Endothelial cell of umbilical vein (primary cell): ENCODE data around the gene P2RX3. TPM values are rescaled to one million over a fixed set of nuclear protein-coding genes. Genes with fewer than 3 reads are reported as not detected.

Experiments
- BruUV-seq: library from RNA; stranded (reverse); fragments of 400-500 nt; replicated peaks from 2 replicates; lab custom pipeline; 2021; lab: Mats Ljungman, UMichigan
- CTCF ChIA-PET: fragments of 300-600, 350-600 bp; sonication (Branson Sonifier 250); formaldehyde crosslinking; loops from one replicate; lab custom pipeline; 2021; ENCODE audit warnings: antibody characterized with exemption, inconsistent platforms; lab: Charles Lee
- POLR2A ChIA-PET: fragments of 300-600, 350-600 bp; sonication (Branson Sonifier 250); formaldehyde crosslinking; loops from one replicate; lab custom pipeline; 2021; ENCODE audit warnings: antibody characterized with exemption, inconsistent platforms; lab: Charles Lee
- DNase-seq: peaks from one replicate; pipeline ENCODE4 v3.0.0-alpha.2; 2011; ENCODE audit warnings: low read depth, low spot score
- FAIRE-seq: peaks from 2 replicates; lab custom pipeline; 2011; peaks lifted over from hg19 to GRCh38; lab: Jason Lieb, UNC
- H2AFZ ChIP-seq: 2 replicates; pipeline ENCODE4 v1.6.0; 2012; ENCODE audit warnings: low read depth, low read length, control low read depth, inconsistent platforms
- H3K27ac ChIP-seq: 2 replicates; pipeline ENCODE4 v1.5.1; 2011; ENCODE audit warnings: low read depth, mild to moderate bottlenecking, control low read depth, low read length, moderate library complexity; ENCODE audit not compliant: insufficient read depth
- H3K27me3 ChIP-seq, 2 experiments: 2 replicates each; pipeline versions ENCODE4 v1.6.0 to v1.6.1; 2011; ENCODE audit warnings: low read length in 2 of 2, mixed read lengths in 1 of 2; ENCODE audit not compliant: control insufficient read depth in 2 of 2, insufficient read depth in 2 of 2
- H3K36me3 ChIP-seq, 2 experiments: 2 replicates in 1 of 2; 3 replicates in 1 of 2; pipeline ENCODE4 v1.5.1; 2011; ENCODE audit warnings: low read length in 2 of 2, mild to moderate bottlenecking in 1 of 2, moderate library complexity in 1 of 2; ENCODE audit not compliant: control insufficient read depth in 2 of 2, insufficient read depth in 2 of 2; ENCODE audit errors: extremely low read depth in 1 of 2
- H3K4me1 ChIP-seq: 3 replicates; pipeline ENCODE4 v1.5.1; 2011; ENCODE audit warnings: mild to moderate bottlenecking, low read length; ENCODE audit not compliant: control insufficient read depth, insufficient read depth; ENCODE audit errors: extremely low read depth
- H3K4me2 ChIP-seq: 2 replicates; pipeline ENCODE4 v1.6.1; 2011; ENCODE audit warnings: low read length, control low read depth, mixed read lengths; ENCODE audit not compliant: insufficient read depth
- H3K4me3 ChIP-seq, 3 experiments: fragments of 200-600 bp in 1 of 3; sonication (generic), shearing (Covaris generic) in 1 of 3; replicated peaks in 1 of 3; 2 replicates each; pipeline ENCODE4 v1.5.1; 2011 to 2016; ENCODE audit warnings: control low read depth in 3 of 3, low read length in 3 of 3, mild to moderate bottlenecking in 2 of 3, inconsistent platforms in 1 of 3, low read depth in 1 of 3, moderate library complexity in 1 of 3; ENCODE audit not compliant: insufficient read depth in 1 of 3
- H3K79me2 ChIP-seq: 2 replicates; pipeline ENCODE4 v1.6.0; 2012; ENCODE audit warnings: low read length, inconsistent platforms; ENCODE audit not compliant: control insufficient read depth, insufficient read depth
- H3K9ac ChIP-seq: replicated peaks from 2 replicates; pipeline ENCODE3; 2011; ENCODE audit warnings: low read length, control low read depth; ENCODE audit not compliant: insufficient read depth; ENCODE audit errors: extremely low read depth
- H3K9me1 ChIP-seq: replicated peaks from 3 replicates; pipeline ENCODE4 v1.6.0; 2011; ENCODE audit warnings: mild to moderate bottlenecking, low read length; ENCODE audit not compliant: control insufficient read depth, insufficient read depth; ENCODE audit errors: extremely low read depth
- H3K9me3 ChIP-seq: replicated peaks from 2 replicates; pipeline ENCODE4 v1.5.1; 2012; ENCODE audit warnings: low read length, inconsistent platforms; ENCODE audit not compliant: control insufficient read depth, insufficient read depth
- H4K20me1 ChIP-seq: replicated peaks from 2 replicates; pipeline ENCODE3; 2011; ENCODE audit warnings: mild to moderate bottlenecking, low read length; ENCODE audit not compliant: control insufficient read depth, insufficient read depth; ENCODE audit errors: extremely low read depth
- CTCF ChIP-seq, 2 donors: IDR thresholded peaks; 1 replicate in 1 of 2; 2 replicates in 1 of 2; pipeline ENCODE4 v1.5.1; 2011; ENCODE audit warnings: low read length in 2 of 2, mild to moderate bottlenecking in 2 of 2, moderate library complexity in 2 of 2, control low read depth in 1 of 2, inconsistent platforms in 1 of 2, low read depth in 1 of 2; ENCODE audit not compliant: insufficient read depth in 1 of 2; ENCODE audit errors: extremely low read depth in 1 of 2
- EZH2 ChIP-seq: IDR thresholded peaks from 2 replicates; pipeline ENCODE4 v1.6.1; 2012; ENCODE audit warnings: borderline replicate concordance, low read depth, mild to moderate bottlenecking, moderate library complexity, low read length, inconsistent platforms; ENCODE audit not compliant: severe bottlenecking
- FOS ChIP-seq: IDR thresholded peaks from 2 replicates; pipeline ENCODE4 v1.6.1; 2011; ENCODE audit warnings: mild to moderate bottlenecking, low read length, moderate library complexity, borderline replicate concordance; ENCODE audit not compliant: insufficient read depth
- GATA2 ChIP-seq: IDR thresholded peaks from 2 replicates; pipeline ENCODE4 v1.7.0; 2011; ENCODE audit warnings: low read depth, mild to moderate bottlenecking, moderate library complexity, mixed read lengths, low read length; ENCODE audit not compliant: insufficient read length, insufficient read depth
- JUN ChIP-seq: IDR thresholded peaks from 2 replicates; pipeline ENCODE4 v1.6.1; 2011; ENCODE audit warnings: borderline replicate concordance, low read depth; ENCODE audit not compliant: insufficient read length, insufficient read depth
- MAX ChIP-seq: IDR thresholded peaks from 2 replicates; pipeline ENCODE4 v1.6.1; 2011; ENCODE audit not compliant: insufficient read depth, insufficient read length
- MYC ChIP-seq: IDR thresholded peaks from one replicate; pipeline ENCODE4 v1.6.1; 2011; ENCODE audit warnings: mild to moderate bottlenecking, low read depth, low read length
- POLR2A ChIP-seq: IDR thresholded peaks from 2 replicates; pipeline ENCODE4 v1.6.1; 2012; ENCODE audit warnings: low read depth, mild to moderate bottlenecking, control low read depth, low read length
- POLR2AphosphoS5 ChIP-seq: IDR thresholded peaks from 2 replicates; pipeline ENCODE4 v1.6.1; 2012; ENCODE audit warnings: low read depth, mild to moderate bottlenecking, control low read depth, low read length, moderate library complexity; ENCODE audit not compliant: insufficient read depth
- dilution Hi-C: fragments of 300-500 bp; cut with MboI; formaldehyde crosslinking; loops from one replicate; pipeline ENCODE4 v1.15.0; 2019; ENCODE audit warnings: low sequenced_read_pairs; ENCODE audit not compliant: extremely low pct_ligation_motif_present
- intact Hi-C: fragments of 100-400 bp; cut with micrococcal nuclease; formaldehyde crosslinking; loops from one replicate; pipeline ENCODE4 v1.10.0; 2022
- polyA plus RNA-seq, 4 experiments: library from polyadenylated mRNA; depleted of rRNA in 3 of 4; stranded (reverse) in 3 of 4; unstranded in 1 of 4; fragments of >200 nt; gene quantifications; 2 replicates each; pipeline versions ENCODE4 v1.2.1 to v1.2.3, GENCODE V29; 2011 to 2012; ENCODE audit warnings: missing spikeins in 1 of 4
- total RNA-seq: library from RNA; stranded (reverse); gene quantifications from 2 replicates; pipeline ENCODE4 v1.2.3, GENCODE V29; 2021

The P2RX3 gene
- total and polyA plus RNA-seq, 2 donors (not counting 3 experiments of a cell fraction or from before 2014, with no cell fraction given): not detected

GRCh38 chr11:57315491-57315890 lies 22.7 kb upstream of the P2RX3 start:
- Histone ChIP-seq H3K36me3 (peaks cover 9 to 50% of the 10 kb centered on the region in 2 experiments), H3K9me1 (no peaks in the 10 kb centered on the region), H3K27ac (no peak overlapping the region), H3K27me3 (no peaks in the 10 kb centered on the region), H3K79me2 (peaks cover 2% of the 10 kb centered on the region), H4K20me1 (no peaks in the 10 kb centered on the region), H3K4me1 (peaks cover 9% of the 10 kb centered on the region), H3K9me3 (no peaks in the 10 kb centered on the region), H2AFZ (no peak overlapping the region), H3K4me2 (no peak overlapping the region), H3K9ac (no peak overlapping the region), H3K4me3 (no peak overlapping the region)
- DNase-seq (no peak), FAIRE-seq (no peak)
- dilution Hi-C loops (no loop called here), intact Hi-C loops (loop anchor here (10.0 kb wide), 1 partner anchor 1259 kb away; the partner anchor contains the start of genes LPXN and ZFP91)
- TF ChIP-seq JUN (no peak), FOS (no peak), CTCF (IDR thresholded peaks at IDR 0.05; ENCODE audit: extremely low read depth in 1 of 2, insufficient read depth in 1 of 2, low read depth in 1 of 2, low read length in 2 of 2) (no peak), GATA2 (no peak), POLR2AphosphoS5 (no peak), EZH2 (no peak), POLR2A (no peak), MYC (no peak), MAX (no peak)
- CTCF ChIA-PET: interaction anchor here (2.6 kb wide), 1 partner anchor 9 kb away, joined by 6 read pairs; the partner anchor contains the start of gene TNKS1BP1
- BruUV-seq: no TSS peak
- POLR2A ChIA-PET: interaction anchor here (0.6 to 1.2 kb wide), 2 partner anchors 26 to 1767 kb away, joined by 5 read pairs; no protein-coding TSS in a partner anchor
